RKO (cell line): ENCODE data around the gene VIL1.

Experiments
- DNase-seq: peaks from one replicate; pipeline ENCODE4 v3.0.0-alpha.2; 2016; ENCODE audit warnings: low spot score

The VIL1 gene

DNA sequence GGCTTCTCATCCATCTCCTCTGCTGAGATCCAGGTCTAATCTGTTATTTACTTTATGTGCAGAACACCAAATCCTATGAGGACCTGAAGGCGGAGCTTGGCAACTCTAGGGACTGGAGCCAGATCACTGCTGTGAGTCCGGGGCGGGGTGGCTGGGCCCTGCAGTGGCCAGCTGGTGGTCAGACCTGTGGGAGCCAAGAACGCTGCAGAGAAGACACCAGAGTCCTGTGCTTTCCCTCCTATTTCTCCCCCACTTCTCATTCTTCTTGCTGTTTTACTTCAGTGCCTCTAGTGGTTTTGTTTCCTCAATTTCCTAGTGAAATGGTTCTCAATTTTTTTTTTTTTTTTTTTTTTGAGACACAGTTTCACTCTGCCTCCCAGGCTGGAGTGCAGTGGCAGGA lies 19.7 kb downstream of the VIL1 start:
- no peak for DNase-seq

DNA sequence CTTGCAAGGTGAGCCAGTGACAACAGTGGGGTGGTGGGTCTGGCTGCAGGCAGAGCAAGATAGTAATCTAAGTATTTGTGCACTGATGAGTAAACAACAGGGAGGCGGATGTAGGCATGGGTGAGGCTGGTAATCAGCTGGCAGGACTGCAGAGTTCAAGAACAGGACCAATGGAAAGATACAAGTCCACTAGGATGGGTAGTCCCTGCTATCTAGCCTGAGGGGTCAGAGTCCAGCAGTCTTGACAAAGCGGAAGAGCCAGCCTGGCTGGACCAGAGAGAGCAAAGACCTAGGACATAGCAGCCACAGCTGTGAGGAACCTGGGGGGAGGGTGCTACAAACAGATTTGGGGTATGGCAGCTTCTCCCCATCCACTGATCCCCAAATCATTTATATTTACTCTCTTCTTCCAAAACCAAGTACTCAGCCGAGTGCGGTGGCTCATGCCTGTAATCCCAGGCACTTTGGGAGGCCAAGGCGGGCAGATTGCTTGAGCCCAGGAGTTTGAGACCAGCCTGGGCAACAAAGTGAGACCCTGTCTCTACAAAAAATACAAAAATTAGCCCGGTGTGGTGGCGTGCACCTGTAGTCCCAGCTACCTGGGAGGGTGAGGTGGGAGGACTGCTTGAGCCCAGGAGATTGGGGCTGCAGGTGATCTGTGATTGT lies 25.9 kb downstream of the VIL1 start:
- no peak for DNase-seq

DNA sequence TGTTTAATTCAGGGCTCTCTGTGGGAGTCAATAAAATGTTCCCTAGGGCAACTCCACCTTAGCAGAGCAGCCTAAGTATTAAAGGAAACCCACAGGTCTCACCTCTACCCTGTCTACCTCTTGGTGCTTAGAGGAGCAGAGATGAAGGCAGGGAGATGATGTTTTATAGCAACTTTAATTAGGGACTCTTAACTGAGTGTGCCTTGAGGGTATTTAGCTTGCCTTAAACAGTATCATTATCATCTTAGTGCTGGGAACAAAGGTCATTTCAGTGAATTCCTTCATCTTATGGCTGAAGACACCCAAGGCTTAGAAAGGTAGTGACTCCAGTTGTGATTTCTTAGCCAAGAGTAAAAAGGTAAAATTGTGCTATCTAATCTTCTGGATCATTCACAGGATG lies 26.7 kb downstream of the VIL1 start:
- DNase-seq, result no peak

DNA sequence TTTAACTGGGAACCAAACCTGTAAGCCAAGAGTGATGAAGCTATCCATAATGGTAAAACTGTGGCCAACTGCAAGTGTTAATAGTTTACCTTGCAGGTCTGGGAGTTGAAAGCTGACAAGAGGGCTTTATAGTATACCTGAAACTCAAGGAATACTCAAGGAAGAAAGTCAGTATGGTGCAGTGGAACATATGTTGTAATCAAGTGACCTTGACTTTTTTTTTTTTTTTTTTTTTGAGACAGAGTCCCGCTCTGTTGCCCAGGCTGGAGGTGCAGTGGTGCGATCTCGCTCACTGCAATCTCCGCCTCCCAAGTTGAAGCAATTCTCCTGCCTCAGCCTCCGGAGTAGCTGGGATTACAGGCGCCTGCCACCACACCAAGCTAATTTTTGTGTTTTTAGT lies 27.6 kb downstream of the VIL1 start:
- no peak for DNase-seq

DNA sequence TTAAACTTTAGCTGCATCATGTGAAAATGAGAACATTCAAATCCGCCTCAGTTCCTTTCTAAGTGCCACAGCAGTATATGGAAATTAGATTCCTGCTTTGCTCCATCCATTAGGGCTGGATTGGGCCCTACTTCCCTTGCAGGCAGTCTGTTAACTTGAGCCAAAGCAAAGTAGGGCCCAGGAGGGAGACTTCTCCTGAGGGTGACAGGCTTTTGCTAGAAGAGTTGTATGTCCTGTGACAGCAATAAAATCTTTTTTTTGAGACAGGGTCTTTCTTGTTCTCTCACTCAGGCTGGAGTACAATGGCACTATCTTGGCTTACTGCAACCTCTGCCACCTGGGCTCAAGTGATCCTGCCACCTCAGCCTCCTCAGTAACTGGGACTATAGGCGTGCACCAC lies 28.1 kb downstream of the VIL1 start:
- DNase-seq, result no peak

DNA sequence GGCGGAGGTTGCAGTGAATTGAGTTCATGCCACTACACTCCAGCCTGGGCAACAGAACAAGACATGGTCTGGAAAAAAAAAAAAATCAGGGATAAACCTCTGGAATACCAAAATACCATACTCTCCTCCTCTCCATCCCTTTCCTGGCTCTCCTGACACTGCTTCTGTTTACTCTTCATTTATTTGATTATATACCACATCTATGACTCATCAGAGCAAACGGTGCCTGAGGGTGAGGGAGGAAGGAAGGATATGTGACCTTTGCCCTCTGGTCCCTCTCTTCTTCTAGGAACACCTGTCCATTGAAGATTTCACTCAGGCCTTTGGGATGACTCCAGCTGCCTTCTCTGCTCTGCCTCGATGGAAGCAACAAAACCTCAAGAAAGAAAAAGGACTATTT lies 30.0 kb downstream of the VIL1 start:
- no peak for DNase-seq

DNA sequence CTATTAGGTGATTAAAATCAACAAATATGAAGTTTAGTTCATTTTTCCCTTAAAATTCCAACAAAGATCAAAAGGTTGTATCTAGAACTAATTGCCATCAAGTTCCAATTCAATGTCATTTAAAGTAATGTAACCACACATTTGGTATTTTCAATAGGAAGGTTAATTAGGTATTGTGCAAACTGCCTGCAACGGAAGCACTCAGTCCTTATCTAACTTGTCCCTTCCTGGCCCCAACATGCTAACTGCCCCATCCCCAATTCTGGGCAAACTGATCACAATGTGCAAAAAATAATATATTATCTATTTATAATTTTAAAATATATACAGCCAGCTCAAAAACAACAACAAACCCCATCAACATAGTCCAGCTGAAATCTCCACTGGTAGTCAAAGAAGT lies 33.2 kb downstream of the VIL1 start:
- no peak for DNase-seq

DNA sequence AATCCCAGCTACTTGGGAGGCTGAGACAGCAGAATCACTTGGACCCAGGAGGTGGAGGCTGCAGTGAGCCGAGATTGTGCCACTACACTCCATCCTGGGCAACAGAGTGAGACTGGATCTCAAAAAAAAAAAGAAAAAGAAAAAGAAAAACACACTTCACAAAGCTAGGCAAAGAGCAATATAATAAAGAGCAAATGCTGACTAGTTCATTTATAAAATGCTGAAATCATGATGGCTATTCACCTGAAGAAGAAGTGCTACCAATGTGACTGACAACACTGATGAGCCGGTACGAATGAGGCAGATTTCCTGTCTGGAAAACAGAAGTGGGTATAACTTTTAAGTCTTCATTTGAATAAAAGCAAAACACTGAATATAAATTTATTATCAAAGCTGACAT lies 37.9 kb downstream of the VIL1 start:
- no peak for DNase-seq

DNA sequence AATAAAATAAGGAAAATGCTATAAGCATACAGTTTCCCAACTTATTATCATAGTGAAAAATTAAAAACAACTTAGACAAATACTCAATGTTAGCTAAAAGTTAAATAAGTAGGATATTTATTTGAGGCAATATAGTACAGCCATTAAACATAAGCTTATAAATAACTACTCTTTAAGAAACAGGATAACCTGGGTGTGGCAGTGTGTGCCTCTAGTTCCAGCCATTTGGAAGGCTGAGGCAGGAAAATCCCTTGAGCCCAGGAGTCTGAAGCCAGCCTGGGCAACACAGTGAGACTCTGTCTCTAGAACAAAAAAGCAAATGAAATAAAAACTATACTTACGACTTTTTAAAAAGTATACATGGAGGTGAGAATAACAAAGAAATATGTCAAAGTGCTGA lies 39.7 kb downstream of the VIL1 start:
- no peak for DNase-seq

DNA sequence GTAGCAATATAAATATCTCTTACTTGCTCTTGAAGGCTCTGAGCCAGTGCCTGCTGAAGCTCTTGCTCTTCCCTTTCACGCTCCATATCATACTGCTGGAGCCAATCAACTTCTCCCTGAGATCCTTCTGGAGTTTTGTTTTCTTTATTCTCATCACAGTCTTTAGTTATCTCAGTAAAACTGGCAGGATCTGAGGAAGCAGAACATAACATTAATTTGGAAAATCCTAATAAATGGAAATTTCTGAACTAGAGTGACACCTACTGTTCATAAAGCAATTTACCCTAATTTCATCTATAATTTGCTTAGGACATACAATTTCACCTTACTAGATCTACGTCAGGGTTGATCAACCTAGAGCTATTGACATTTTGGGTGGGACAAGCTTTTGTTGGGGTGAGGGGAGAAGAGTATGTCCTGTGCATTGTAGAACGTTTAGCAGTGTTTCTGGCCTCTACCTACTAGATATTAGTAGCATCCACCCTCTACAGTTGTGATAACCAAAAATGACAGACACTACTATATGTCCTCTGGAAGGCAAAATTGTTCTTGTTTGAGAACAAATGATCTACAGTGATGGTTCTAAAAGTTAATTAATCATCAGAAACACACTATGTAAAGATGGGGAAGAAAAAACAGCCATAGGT lies 47.2 kb downstream of the VIL1 start:
- peak; percentile 21 for DNase-seq

DNA sequence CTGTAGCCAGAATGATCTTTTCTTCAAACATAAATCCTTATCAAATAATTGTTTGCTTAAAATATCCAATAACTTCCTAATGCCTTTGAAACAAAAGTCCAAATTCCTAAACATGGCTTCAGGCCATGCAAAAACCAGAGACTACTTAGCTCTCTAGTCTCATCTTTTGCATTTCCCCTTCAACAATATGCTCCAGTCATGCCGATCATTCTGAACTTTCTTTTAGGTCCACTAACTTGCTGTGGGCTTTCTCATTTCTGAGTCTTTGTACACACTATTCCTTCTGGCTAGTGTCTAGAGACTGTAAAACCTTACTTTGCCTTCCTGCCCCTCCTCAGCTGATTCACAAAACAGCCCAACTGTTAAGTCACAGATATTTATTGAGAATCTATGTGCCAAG lies 51.5 kb downstream of the VIL1 start:
- no peak for DNase-seq

DNA sequence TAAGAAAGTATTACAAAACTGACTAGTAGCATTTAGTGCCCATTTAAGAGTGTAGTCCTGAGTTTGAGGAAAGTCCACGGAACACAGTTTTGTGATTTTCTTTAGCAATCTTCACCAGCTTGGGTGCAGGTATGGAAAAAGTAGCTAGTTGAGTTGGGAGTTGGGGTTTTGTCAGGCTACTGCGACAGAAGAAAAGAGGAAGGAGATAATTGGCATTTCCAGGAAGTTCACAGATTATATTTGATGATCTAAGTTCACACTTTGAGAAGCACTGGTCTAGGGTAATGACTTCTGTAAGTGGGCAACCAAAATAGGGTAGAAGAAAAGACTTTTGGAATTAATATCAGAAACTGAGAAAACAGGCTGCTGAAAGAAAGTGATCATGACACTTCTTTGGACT lies 52.1 kb downstream of the VIL1 start:
- no peak for DNase-seq

DNA sequence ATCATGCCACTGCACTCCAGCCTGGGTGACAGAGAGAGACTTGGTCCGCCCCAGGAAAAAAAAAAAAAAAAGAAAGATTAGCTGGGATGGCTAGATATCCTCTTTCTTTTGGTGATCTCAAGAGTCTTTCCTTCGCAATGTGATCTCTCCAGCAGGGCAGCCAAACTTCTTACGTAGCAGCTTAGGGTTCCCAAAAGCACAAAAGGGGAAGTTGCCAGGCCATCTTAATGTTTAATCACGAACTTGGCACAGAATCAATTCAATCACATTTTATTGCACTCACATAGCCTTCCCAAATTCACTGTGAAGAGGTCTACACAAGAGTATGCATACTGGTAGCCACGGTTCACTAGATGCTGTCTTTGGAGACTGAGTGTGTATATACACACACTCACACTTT lies 53.1 kb downstream of the VIL1 start:
- DNase-seq, result no peak

DNA sequence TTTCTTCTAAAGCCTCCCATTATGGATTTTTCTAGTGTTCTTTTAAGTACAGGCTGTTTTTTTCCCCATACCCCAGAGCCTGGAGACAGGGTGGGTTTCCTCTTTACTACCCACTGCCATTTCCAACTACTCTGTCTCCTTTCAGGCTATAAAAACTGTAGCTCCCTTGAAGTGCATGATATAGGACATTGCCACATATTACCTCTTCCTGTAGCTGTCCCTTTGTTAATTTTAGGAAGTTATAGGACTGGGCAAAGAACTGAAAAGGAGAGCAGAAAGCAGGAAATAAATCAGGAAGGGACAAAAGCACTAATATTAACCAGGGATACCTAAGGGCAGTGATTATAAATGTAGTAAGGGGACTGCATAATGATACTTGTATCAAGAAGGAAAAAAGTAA lies 54.1 kb downstream of the VIL1 start:
- no peak for DNase-seq

DNA sequence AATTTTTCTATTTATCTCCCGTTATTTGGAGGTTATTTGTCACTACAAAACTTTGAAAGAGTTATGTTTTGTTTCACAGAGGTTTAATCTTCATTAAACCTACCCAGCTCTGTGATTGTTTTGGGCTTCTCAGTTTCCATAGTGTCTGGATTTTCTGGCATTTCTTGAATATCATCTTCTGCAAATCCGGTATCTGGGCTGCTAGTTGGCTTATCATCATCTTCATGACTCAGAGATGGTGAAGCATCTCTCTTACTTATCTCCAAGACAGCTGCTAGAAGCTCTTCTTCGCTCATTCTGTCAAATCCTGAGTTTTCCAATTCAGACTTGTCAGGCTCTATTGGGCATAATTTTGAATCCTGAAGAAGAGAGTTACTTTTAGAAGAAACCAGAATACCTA lies 55.6 kb downstream of the VIL1 start:
- no peak for DNase-seq

DNA sequence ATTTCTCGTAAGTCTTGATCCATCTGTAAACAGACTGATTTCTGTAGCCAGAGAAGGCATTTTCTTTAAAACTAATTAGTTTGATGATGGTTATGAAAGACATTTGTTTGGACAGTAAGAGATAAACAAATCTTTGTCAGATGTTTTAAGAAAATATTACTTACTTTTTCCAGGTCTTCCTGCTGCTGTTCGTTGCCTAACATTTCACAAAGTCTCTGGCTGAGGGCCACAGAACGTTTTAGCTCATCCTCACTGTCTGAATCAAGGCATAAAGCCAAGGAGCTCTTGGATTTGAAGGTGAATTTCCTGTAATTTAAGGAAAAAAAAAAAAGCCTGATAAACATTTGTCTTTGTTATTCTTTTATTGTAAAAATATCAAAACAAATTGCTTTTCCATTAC lies 57.8 kb downstream of the VIL1 start:
- no peak for DNase-seq

DNA sequence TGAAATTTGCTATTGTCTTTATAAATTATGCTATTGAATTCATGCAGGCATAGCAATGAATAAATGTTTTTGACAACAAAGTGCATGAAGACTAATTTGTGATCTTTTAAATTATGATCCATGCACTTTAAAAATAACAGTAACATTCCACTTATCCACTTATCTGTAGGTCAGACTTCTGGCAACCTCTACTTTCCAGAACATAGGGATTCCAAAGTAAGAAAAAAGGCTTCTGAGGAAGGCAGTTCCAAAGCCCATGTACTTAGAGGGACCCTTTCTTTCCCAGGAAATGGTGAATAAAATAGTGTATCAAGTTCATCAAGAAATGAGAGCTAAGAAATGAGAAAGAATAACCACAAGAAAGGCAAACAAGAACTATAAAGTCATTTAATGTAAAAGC lies 58.3 kb downstream of the VIL1 start:
- no peak for DNase-seq

DNA sequence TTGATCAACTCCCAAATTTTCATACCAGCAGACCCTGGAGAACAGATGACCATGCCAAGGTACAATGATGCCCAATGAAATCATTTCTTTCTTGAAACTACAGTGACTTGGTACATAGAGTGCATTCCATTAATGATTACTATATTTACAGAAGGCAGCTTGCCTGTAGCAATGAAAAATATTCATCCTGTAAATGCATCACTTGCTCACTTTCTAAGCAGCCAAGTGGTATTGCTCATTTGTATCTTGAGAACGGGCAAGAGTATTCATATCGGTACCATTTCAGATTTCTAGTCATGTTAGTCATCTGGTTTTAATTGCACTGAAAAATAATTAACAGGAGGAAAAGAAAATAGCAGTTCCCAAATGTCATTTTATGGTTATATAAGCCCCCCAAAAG lies 59.6 kb downstream of the VIL1 start:
- DNase-seq, result no peak

DNA sequence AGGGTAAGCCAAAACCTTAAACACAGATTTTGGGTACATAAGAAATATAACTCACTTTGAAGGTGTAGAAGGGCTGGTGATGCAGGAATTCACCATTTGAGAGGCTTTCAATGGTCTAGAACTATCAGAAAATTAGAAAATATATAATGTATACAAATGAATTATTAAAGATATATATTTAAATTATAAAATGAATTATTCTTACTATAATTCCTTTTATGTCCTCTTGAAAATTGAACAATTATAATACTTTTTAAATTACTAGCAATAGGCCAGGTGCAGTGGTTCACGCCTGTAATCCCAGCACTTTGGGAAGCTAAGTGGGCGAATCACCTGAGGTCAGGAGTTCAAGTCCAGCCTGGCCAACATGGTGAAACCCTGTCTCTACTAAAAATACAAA lies 60.7 kb downstream of the VIL1 start:
- DNase-seq, result no peak

DNA sequence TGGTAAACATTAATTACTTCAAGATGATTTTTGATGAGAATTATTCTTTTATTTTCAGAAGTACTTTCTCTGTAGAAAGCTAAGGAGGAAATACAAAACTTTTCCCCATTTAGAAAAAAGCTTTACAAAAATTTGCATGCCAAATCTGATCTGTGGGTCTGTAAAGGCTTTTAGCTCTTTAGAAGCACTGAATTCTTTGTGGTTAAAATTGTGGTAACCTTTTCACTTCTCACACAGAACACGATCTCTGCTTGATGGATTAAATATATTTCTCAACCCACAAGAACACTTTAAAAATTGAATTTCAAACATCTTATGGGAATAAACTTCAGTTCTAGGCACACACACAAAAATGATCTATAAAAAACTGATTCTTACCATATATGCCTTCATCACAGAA lies 63.7 kb downstream of the VIL1 start:
- no peak for DNase-seq

DNA sequence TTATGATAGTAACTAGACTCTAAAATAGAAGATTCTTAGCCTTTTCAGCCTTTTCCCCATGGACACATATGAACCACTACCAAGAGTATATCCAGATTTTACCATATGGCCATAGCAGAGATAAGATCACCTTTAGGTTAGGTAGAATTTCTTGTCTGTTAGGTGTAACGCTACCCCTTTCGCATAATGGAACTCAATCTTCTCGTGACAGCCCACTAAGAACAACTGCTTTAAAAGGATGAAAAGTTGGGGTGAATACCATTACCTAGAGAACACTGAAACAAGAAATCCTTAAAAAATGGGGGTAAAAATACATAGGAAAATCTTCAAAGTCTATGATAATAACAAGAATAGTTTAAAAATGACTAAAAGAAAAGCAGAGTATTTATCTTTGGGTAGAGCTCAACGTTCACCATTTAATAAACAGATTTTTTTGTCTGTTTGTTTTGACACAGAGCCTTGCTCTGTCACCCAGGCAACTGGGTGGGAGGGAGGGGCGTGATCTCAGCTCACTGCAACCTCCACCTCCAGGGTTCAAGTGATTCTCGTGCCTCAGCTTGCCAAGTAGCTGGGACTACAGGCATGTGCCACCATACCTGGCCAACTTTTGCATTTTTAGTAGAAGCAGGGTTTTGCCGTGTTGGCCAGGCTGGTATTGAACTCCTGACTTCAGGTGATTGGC lies 67.2 kb downstream of the VIL1 start:
- DNase-seq, result no peak

DNA sequence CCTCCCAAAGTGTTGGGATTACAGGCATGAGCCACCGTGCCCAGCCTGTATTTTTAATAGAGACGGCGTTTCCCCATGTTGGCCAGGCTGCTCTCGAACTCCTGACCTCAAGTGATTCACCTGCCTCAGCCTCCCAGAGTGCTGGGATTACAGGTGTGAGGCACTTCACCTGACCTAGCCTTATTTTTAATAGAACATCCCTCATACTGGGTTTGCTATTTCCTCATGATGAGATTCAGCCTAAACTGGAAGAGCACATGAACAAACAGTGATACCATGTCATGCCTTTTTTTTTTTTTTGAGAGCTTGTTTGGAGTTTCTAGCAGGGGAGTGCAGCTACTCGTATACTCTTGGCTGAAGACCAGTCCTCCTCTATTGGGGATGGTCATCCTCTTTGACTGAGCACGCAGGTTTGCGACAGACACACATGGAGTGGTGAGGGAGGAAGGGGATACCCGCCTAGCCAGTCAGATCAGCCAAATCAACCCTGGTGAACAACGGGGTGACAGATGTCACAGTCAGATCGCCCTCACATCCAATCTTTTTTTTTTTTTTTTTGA lies 81.7 kb downstream of the VIL1 start:
- no peak for DNase-seq

DNA sequence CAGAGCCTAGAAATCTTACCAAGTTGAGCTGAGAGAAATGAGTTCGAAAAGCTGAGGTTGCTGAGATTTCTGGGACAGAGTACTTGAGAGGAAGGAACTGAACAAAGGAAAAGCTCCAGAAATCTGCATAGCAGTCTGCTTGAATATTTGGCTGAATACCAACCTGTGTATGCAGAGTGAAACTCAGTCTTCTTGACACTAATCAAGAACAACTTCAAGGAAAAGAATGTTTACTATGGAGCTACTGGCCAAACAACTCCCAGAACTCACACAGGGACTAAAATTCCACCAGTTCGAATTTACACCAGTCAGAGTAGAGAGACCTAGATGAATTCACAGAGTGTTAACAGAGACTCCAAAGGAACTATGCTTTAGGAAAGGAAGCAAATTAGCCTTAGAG lies 82.7 kb downstream of the VIL1 start:
- no peak for DNase-seq
